K562 (cell line): ENCODE measurements around the gene NUP50. TPM values are rescaled to one million over a fixed set of nuclear protein-coding genes. Genes with fewer than 3 reads are reported as not detected.

ENCODE experiments used
- ATAC-seq: fragments of 200-7000 bp; cut with Tn5 transposase; 3 replicates; pipeline ENCODE4 v1.9.1; 2020; ENCODE audit warnings: moderate library complexity
- BruUV-seq: library from RNA; stranded (reverse); fragments of 400-500 nt; replicated peaks from 2 replicates; lab custom pipeline; 2021; lab: Mats Ljungman, UMichigan
- CTCF ChIA-PET: fragments of 300-600 bp; formaldehyde crosslinking; extraction: SDS; loops from one replicate; lab custom pipeline; 2021; ENCODE audit warnings: low intra/inter-chr PET ratio; lab: Yijun Ruan, JAX
- POLR2A ChIA-PET: fragments of 300-600, 350-650 bp; sonication (Branson Sonifier 250); formaldehyde crosslinking; extraction: SDS; loops from one replicate; lab custom pipeline; 2021; ENCODE audit warnings: antibody characterized with exemption, inconsistent platforms; lab: Yijun Ruan, JAX
- DNase-seq, 4 experiments: peaks; one replicate each; pipeline versions ENCODE4 v3.0.0 to v3.0.0-alpha.2; 2011 to 2018; ENCODE audit warnings: low spot score in 3 of 4, mixed read lengths in 3 of 4; ENCODE audit errors: extremely low read depth in 1 of 4
- FAIRE-seq: peaks from 2 replicates; lab custom pipeline; 2011; peaks lifted over from hg19 to GRCh38; lab: Jason Lieb, UNC
- H2AFZ ChIP-seq: 2 replicates; pipeline ENCODE4 v1.6.0; 2011; ENCODE audit warnings: low read depth, low read length, control low read depth, inconsistent platforms
- H3K27ac ChIP-seq: fragments of 200-600 bp; 3 replicates; pipeline ENCODE4 v1.8.0; 2011; ENCODE audit warnings: low read depth, mild to moderate bottlenecking, control low read depth, inconsistent platforms, low read length, moderate library complexity, mixed read lengths; ENCODE audit errors: extremely low read depth
- H3K27me3 ChIP-seq, 2 experiments: fragments of 300-600 bp in 1 of 2; 2 replicates in 1 of 2; 3 replicates in 1 of 2; pipeline versions ENCODE4 v1.6.0 to v1.8.0; 2011; ENCODE audit warnings: inconsistent platforms in 2 of 2, low read length in 2 of 2, mild to moderate bottlenecking in 1 of 2, mixed read lengths in 1 of 2, moderate library complexity in 1 of 2; ENCODE audit not compliant: control insufficient read depth in 2 of 2, insufficient read depth in 2 of 2
- H3K36me3 ChIP-seq: fragments of 300-600 bp; 3 replicates; pipeline ENCODE4 v1.8.0; 2011; ENCODE audit warnings: mild to moderate bottlenecking, low read length, inconsistent platforms; ENCODE audit not compliant: control insufficient read depth, insufficient read depth
- H3K4me1 ChIP-seq, 2 experiments: fragments of 200-600 bp in 1 of 2; replicated peaks in 1 of 2; 2 replicates in 1 of 2; 3 replicates in 1 of 2; pipeline versions ENCODE4 v1.5.1 to v1.8.0; 2011; ENCODE audit warnings: inconsistent platforms in 2 of 2, low read length in 2 of 2, mild to moderate bottlenecking in 1 of 2, mixed read lengths in 1 of 2, moderate library complexity in 1 of 2; ENCODE audit not compliant: control insufficient read depth in 2 of 2, insufficient read depth in 2 of 2
- H3K4me2 ChIP-seq: 2 replicates; pipeline ENCODE4 v1.6.1; 2011; ENCODE audit warnings: low read length, control low read depth, inconsistent platforms, mixed read lengths; ENCODE audit not compliant: insufficient read depth
- H3K4me3 ChIP-seq: fragments of 200-600 bp; sonication (generic), shearing (Covaris generic); 2 replicates; pipeline ENCODE4 v1.5.1; 2016; ENCODE audit warnings: control low read depth, inconsistent platforms
- H3K79me2 ChIP-seq: fragments of 200-600 bp; 3 replicates; pipeline ENCODE4 v1.8.0; 2011; ENCODE audit warnings: low read length, inconsistent platforms; ENCODE audit not compliant: control insufficient read depth, insufficient read depth
- H3K9ac ChIP-seq, 2 experiments: 2 replicates each; pipeline versions ENCODE4 v1.6.0 to v1.6.1; 2011; ENCODE audit warnings: low read depth in 2 of 2, low read length in 2 of 2, control low read depth in 1 of 2, inconsistent platforms in 1 of 2, mild to moderate bottlenecking in 1 of 2, mixed read lengths in 1 of 2; ENCODE audit not compliant: insufficient read depth in 1 of 2
- H3K9me1 ChIP-seq: one replicate; pipeline ENCODE4 v1.6.0; 2011; ENCODE audit warnings: inconsistent platforms, mild to moderate bottlenecking, low read length, moderate library complexity; ENCODE audit not compliant: control insufficient read depth, insufficient read depth
- H3K9me3 ChIP-seq: replicated peaks from 2 replicates; pipeline ENCODE4 v1.5.1; 2011; ENCODE audit warnings: low read depth, low read length, inconsistent platforms; ENCODE audit not compliant: control insufficient read depth, insufficient read depth
- H4K20me1 ChIP-seq: replicated peaks from 2 replicates; pipeline ENCODE4 v1.6.1; 2011; ENCODE audit warnings: low read length, inconsistent platforms, mixed read lengths; ENCODE audit not compliant: control insufficient read depth, insufficient read depth
- ELF1 ChIP-seq: fragments of 200-800 bp; sonication (Bioruptor generic); IDR thresholded peaks from 2 replicates; pipeline ENCODE4 v1.6.1; 2016; ENCODE audit warnings: missing genetic modification characterization, missing compliant biosample characterization
- MTA2 ChIP-seq: fragments of 450-650 bp; IDR thresholded peaks from 2 replicates; pipeline ENCODE4 v1.6.1; 2016; ENCODE audit warnings: low read depth
- RBM15 ChIP-seq: fragments of 200-400 bp; formaldehyde crosslinking; IDR thresholded peaks from 2 replicates; pipeline ENCODE4 v1.6.1; 2018; ENCODE audit warnings: mild to moderate bottlenecking, low read length, moderate library complexity; ENCODE audit not compliant: insufficient read depth
- RCOR1 ChIP-seq, 2 experiments: IDR thresholded peaks; 2 replicates each; pipeline ENCODE4 v1.6.1; 2012; ENCODE audit warnings: low read depth in 2 of 2, low read length in 2 of 2, borderline replicate concordance in 1 of 2, improper control_type of control experiment in 1 of 2
- SRSF9 ChIP-seq: fragments of 200-400 bp; formaldehyde crosslinking; IDR thresholded peaks from 2 replicates; pipeline ENCODE4 v1.6.1; 2017; ENCODE audit warnings: low read depth, low read length, borderline replicate concordance
- SUPT5H ChIP-seq: fragments of 450-650 bp; IDR thresholded peaks from 2 replicates; pipeline ENCODE4 v1.6.1; 2016
- TEAD4 ChIP-seq, 2 experiments: sonication (generic) in 1 of 2; formaldehyde crosslinking in 1 of 2; IDR thresholded peaks; 2 replicates each; pipeline versions ENCODE4 v1.6.1 to v1.8.0; 2012 to 2022; ENCODE audit warnings: borderline replicate concordance in 1 of 2, inconsistent platforms in 1 of 2, low read length in 1 of 2, mild to moderate bottlenecking in 1 of 2, missing genetic modification reagents in 1 of 2
- ZEB2 ChIP-seq: fragments of 450-650 bp; IDR thresholded peaks from 2 replicates; pipeline ENCODE4 v1.6.1; 2016
- ZNF232 ChIP-seq: sonication (generic); formaldehyde crosslinking; IDR thresholded peaks from 2 replicates; pipeline ENCODE4 v1.8.0; 2022; ENCODE audit warnings: mild to moderate bottlenecking, missing genetic modification reagents
- WGBS: fragments of 100-300 bp; shearing (Covaris generic); methylation state at CpG from one replicate; pipeline ENCODE4 v1.1.6; 2016; ENCODE audit warnings: low coverage, mixed read lengths; ENCODE audit not compliant: insufficient coverage; ENCODE audit errors: missing lambda C conversion rate; 5-methylcytosine and 5-hydroxymethylcytosine counted together
- in situ Hi-C: fragments of 300-500 bp; cut with MboI; formaldehyde crosslinking; loops from 4 replicates; pipeline ENCODE4 v1.15.0; 2018; ENCODE audit warnings: inconsistent platforms, mixed read lengths
- intact Hi-C: fragments of 100-400 bp; cut with micrococcal nuclease; formaldehyde crosslinking; loops from 2 replicates; pipeline ENCODE4 v1.14.2; 2022
- polyA plus RNA-seq, 8 experiments: library from polyadenylated mRNA; depleted of rRNA in 4 of 8; stranded (reverse) in 5 of 8; unstranded in 3 of 8; fragments of >200 nt; fragmentation: Nextera tagmentation in 2 of 8; fragmentation: Illumina TruSeq in 1 of 8; extraction: Ambion mirVana in 2 of 8; extraction: Trizol in 1 of 8; gene quantifications; 2 replicates each; pipeline versions ENCODE4 v1.2.1 to v1.2.3, GENCODE V29; 2011 to 2014; ENCODE audit warnings: inconsistent platforms in 1 of 8, missing spikeins in 1 of 8
- total RNA-seq, 7 experiments: library from RNA; depleted of rRNA in 6 of 7; stranded (reverse); fragments of >200 nt in 6 of 7; fragmentation: Illumina TruSeq in 2 of 7; extraction: Trizol in 2 of 7; gene quantifications; 2 replicates each; pipeline versions ENCODE4 v1.2.1 to v1.2.3, GENCODE V29; 2011 to 2021; ENCODE audit warnings: low replicate concordance in 1 of 7

Gene NUP50
- total and polyA plus RNA-seq, 9 of the 15 experiments (the other 6 are each of a cell fraction or from before 2014, with no cell fraction given) = 23.8 to 83.7 (median 55.3) TPM

- no peak overlapping the region for H3K4me2 ChIP-seq
- DNase-seq (no peak), ATAC-seq (no peak), FAIRE-seq (no peak)
- H3K9me1 ChIP-seq = no peaks in the 10 kb centered on the region
- BruUV-seq = no TSS peak
- WGBS = 7% methylated on average over 3 of the region's 9 CpGs
- no peaks in the 10 kb centered on the region for H3K79me2 ChIP-seq
- intact Hi-C loops (no loop called here), in situ Hi-C loops (no loop called here)
- no peaks in the 10 kb centered on the region for H3K9me3 ChIP-seq
- CTCF ChIA-PET = no interaction called here
- POLR2A ChIA-PET = no interaction called here
- H2AFZ ChIP-seq = no peak overlapping the region
- H3K4me3 ChIP-seq = no peak overlapping the region
- peaks cover 3 to 9% of the 10 kb centered on the region in 2 experiments; a peak in 1 of 5 replicates for H3K27me3 ChIP-seq
- H3K4me1 ChIP-seq = no peaks in the 10 kb centered on the region
- H3K27ac ChIP-seq = no peak overlapping the region
- no peak overlapping the region for H3K9ac ChIP-seq
- TF ChIP-seq SUPT5H = no peak
- TF ChIP-seq MTA2 = no peak
- no peak for TF ChIP-seq ZEB2
- no peak for TF ChIP-seq TEAD4 (IDR thresholded peaks at IDR 0.05; ENCODE audit: low read length)
- no peak for TF ChIP-seq TEAD4 (CRISPR knock-in tag; IDR thresholded peaks at IDR 0.05; ENCODE audit: borderline replicate concordance)
- TF ChIP-seq RCOR1 (IDR thresholded peaks at IDR 0.05; ENCODE audit: borderline replicate concordance in 1 of 2, low read depth in 2 of 2, low read length in 2 of 2) = no peak
- TF ChIP-seq SRSF9 = no peak
- no peak for TF ChIP-seq ZNF232 (CRISPR knock-in tag)
- TF ChIP-seq RBM15 = no peak
- TF ChIP-seq ELF1 = no peak
- no peaks in the 10 kb centered on the region for H4K20me1 ChIP-seq
- H3K36me3 ChIP-seq = no peaks in the 10 kb centered on the region
These were observed 43.3 kb upstream of the NUP50 start for GRCh38 chr22:45120440-45120839.
